GM03348 (cell line): ENCODE results near the gene MEGF9.

Experiments used
- DNase-seq: peaks from one replicate; pipeline ENCODE4 v3.0.0; 2012; ENCODE audit warnings: low spot score

MEGF9 gene

GRCh38 chr9:120730654-120731514, 16.6 kb upstream of the MEGF9 start:
- DNase-seq, result peak; percentile 88

- no peak for DNase-seq
Observed at GRCh38 chr9:120729791-120730241, 15.5 kb upstream of the MEGF9 start.

GRCh38 chr9:120726484-120726883, 12.2 kb upstream of the MEGF9 start:
- no peak for DNase-seq

DNA sequence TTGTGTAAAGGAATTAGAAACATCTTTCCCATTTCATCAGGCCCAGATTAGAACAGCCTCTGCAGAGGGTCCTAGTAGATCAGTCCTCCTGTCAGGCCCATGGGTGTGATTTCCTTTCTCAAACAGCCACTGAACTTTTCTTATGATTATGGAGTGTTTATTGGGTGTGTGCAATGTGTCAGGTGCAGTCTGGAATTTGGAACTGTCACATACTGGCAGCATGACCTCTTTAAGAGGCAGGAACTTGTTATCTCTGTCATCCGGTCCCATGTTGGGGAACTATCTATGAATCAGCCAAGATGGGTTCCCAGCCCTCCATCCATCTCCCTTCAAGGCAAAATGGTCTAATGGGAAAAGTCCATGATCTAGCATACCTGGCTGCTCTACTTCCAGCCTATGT, 11.6 kb upstream of the MEGF9 start:
- DNase-seq, result no peak

DNA sequence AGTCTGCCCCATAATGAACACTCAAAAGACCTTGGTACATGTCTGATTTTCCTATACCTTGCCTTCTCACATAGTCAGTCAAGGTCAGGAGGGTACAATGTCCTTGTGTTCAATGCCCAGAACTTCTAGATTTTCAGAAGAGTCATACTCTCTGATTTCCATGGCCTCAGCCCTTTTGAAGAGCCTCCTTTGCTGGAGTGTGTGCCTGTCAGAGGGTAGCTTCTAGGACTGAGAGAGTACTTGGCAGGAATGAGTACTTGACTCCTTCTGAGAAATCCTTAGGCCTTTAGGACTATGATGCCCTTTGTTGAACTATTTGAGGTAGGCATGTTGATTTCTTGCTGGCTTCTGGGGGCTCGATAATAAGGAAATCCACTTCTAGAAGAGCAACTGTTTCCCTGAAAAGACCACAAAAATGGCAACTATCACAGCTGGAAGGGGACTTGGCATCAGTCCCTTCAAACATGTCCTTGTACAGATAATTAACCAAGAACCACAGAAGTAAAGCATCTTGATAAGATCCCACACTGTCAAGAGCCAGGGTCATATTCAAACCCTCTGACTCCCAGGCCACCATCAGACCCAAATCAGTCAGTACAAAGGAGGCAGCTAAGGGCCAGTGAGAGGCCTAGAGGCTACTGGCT, 10.6 kb upstream of the MEGF9 start:
- no peak for DNase-seq

DNA sequence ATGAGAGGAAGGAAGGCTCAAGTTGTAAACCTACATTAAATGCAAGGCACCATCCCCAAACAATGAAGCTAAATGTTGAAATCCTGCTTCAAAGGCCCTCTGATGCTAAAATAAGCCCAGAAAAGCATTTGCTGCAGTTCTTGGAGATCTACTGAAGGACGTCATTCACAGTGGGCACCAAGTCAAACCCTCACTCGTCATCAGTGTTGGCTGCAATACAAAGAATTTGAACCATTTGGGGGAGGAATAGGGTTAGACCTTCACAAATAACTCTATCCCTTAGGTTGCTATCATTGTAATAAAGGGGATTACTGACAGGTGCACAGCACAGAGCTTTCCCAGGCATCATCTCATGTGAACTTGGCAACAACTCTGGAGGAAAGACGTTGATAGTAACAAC, 9.3 kb upstream of the MEGF9 start:
- peak; percentile 49 for DNase-seq

DNA sequence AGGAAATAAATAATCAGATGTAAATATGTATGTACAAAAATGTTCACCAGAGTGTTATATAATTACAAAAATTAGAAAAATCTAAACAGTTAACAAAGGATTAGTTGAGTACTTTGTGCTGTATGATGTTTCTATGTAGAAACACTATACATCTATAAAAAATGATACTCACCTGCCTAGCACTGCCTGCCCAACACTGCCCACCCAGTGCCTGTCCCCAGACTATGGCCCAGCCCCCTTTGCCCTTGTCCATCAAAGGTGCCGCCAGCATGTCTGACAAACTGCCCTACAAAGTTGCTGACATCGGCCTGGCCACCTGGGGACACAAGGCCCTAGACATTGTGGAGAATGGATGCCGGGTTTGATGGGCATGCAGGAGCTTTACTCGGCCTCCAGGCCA, 6.1 kb upstream of the MEGF9 start:
- no peak for DNase-seq

- no peak for DNase-seq
Observed at GRCh38 chr9:120718316-120718715, 4.0 kb upstream of the MEGF9 start.

DNA sequence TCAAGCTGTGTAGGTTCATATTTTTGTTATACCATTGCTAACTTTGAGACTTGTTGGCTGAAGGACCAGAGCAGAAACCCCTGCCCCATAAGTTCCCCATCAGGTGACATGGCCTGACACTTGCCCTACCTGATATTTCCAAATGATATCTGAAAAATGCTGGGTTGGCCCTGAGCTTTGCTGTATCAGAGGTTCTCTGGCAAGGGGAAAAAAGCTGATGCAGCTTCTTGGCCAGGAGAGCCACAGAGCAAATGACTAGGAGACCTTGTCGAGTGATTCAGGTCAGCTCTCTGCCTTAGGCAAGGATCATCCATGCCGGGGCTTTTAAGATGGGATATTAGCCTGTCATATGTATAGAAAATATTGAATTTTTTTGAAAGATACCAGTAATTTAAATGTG, 2.9 kb upstream of the MEGF9 start:
- no peak for DNase-seq

DNA sequence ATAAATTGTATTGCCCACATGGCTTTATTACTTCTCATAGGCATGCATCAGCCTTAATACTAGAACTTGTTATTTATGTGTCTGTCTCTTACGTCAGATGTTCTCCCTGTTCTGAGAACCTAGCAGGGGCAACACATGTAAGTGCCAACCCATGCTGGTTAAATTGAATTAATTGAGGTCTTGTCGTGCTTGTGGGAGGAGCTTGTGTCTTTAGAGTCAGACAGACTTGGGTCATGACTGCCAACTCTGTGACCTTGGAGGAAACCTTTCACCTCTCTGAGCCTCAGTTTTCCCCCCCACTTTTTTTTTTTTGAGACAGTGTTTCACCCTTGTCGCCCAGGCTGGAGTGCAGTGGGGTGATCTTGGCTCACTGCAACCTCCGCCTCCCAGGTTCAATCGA, 2.2 kb upstream of the MEGF9 start:
- no peak for DNase-seq

- DNase-seq, result peak; percentile 68
Observed at GRCh38 chr9:120715389-120715924, 1.2 kb upstream of the MEGF9 start.

GRCh38 chr9:120714846-120715388, 647 bp upstream of the MEGF9 start:
- no peak for DNase-seq

DNA sequence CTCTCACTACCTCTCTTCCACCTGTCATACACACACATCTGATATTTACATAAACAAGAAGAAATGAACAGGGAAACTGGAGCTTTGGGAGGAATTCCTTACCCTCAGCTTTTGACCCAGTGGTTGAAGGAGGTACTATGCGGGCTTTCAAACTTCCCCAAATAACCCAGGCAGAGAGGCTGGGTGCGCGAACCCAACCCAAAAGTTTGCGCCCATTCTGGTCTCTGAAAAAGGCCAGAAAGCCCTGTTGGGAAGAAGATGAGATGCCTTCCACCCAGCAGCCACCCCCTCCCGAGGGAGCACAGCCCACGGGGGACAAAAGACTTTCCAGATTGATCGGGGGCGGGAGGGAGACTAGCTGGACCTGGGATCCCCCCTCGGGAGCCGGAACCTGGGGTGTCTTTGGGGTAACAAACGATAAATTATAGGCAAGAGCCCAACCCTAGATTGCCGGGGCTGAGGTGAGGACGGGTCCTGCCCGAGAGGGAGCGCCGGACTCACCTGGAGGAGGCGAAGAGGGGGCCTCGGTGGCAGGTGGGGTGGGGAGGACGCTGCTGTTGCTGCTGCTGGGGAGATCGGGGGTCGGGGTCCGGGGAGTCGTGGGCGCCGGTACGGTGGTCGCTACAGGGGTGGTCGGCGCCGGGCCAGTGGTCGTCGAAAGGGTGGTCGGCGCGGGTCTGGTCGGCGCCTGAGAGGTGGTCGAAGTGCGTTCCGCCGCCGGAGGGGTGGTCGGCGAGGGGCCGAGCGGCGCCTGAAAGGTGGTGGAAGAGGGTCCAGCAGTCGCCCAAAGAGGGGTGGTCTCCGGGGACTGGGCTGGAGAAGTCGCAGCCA, 798 bp downstream of the MEGF9 start:
- peak; percentile 47 for DNase-seq

GRCh38 chr9:120712539-120713031, 1.7 kb downstream of the MEGF9 start:
- DNase-seq, result no peak

GRCh38 chr9:120711841-120712538, 2.3 kb downstream of the MEGF9 start:
- no peak for DNase-seq

DNA sequence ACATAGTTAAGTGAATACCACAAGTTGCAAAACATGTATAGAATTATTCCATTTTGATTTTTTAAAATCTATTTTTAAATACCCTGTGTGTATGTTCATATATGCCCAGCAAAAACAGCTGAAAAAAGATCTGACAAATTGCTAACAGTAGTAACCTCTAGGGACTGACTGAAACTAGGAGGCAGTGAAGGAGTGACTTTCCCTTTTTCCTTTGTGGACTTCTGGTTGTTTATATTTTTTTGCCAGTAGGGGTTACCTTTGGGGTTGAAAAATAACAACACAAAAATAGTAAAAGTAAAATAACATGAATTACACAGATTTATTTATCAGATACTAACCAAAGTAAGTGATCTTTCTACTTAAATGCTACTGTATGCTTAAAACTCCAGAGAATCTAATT, 2.9 kb downstream of the MEGF9 start:
- DNase-seq, result no peak

GRCh38 chr9:120710110-120710981, 3.9 kb downstream of the MEGF9 start:
- peak; percentile 63 for DNase-seq

- DNase-seq, result peak; percentile 55
Observed at GRCh38 chr9:120708526-120709224, 5.6 kb downstream of the MEGF9 start.

- DNase-seq, result no peak
Observed at GRCh38 chr9:120707170-120707569, 7.1 kb downstream of the MEGF9 start.

- no peak for DNase-seq
Observed at GRCh38 chr9:120705174-120705573, 9.1 kb downstream of the MEGF9 start.
